GM10248 (cell line): ENCODE measurements around the gene DPP10.

Source experiments
- CTCF ChIA-PET: fragments of 300-600 bp; sonication (Branson Sonifier 250); formaldehyde crosslinking; extraction: SDS; loops from one replicate; lab custom pipeline; 2021; ENCODE audit warnings: antibody characterized with exemption; lab: Yijun Ruan, JAX
- POLR2A ChIA-PET: fragments of 350-650 bp; sonication (Branson Sonifier 250); formaldehyde crosslinking; extraction: SDS; loops from one replicate; lab custom pipeline; 2020; ENCODE audit warnings: antibody characterized with exemption; lab: Yijun Ruan, JAX
- DNase-seq: peaks from one replicate; pipeline ENCODE4 v3.0.0; 2012; ENCODE audit errors: extremely low spot score
- CTCF ChIP-seq: IDR thresholded peaks from 2 replicates; pipeline ENCODE4 v1.5.1; 2012; ENCODE audit warnings: mild to moderate bottlenecking, low read depth; ENCODE audit errors: extremely low read depth, missing control alignments, control extremely low read depth

The DPP10 gene

GRCh38 chr2:115533081-115533480, 1090.6 kb downstream of the DPP10 start:
- TF ChIP-seq CTCF: no peak
- no peak for DNase-seq
- CTCF ChIA-PET: no interaction called here
- POLR2A ChIA-PET: no interaction called here

GRCh38 chr2:115541814-115542213, 1099.4 kb downstream of the DPP10 start:
- DNase-seq: no peak
- no peak for TF ChIP-seq CTCF
- CTCF ChIA-PET: interaction anchor here (0.9 kb wide), 1 partner anchor 30 kb away, joined by 3 read pairs; no protein-coding TSS in a partner anchor
- POLR2A ChIA-PET: no interaction called here

GRCh38 chr2:115542331-115542730, 1099.9 kb downstream of the DPP10 start:
- ChIA-PET CTCF (no interaction called here), POLR2A (no interaction called here)
- TF ChIP-seq CTCF: no peak
- no peak for DNase-seq

- ChIA-PET CTCF (no interaction called here), POLR2A (no interaction called here)
- TF ChIP-seq CTCF: no peak
- no peak for DNase-seq
Observed at GRCh38 chr2:115543024-115543423, 1100.6 kb downstream of the DPP10 start.

- POLR2A ChIA-PET: no interaction called here
- DNase-seq: no peak
- CTCF ChIA-PET: no interaction called here
- no peak for TF ChIP-seq CTCF
Observed at GRCh38 chr2:115543461-115543860, 1101.0 kb downstream of the DPP10 start.

- no peak for TF ChIP-seq CTCF
- ChIA-PET POLR2A (no interaction called here), CTCF (interaction anchor here (1.8 kb wide), 1 partner anchor 10 kb away, joined by 4 read pairs; no protein-coding TSS in a partner anchor)
- DNase-seq: no peak
Observed at GRCh38 chr2:115549611-115550130, 1107.2 kb downstream of the DPP10 start.
